C4-2B (cell line): ENCODE data around the gene GRK3.

Experiments
- ZFX ChIP-seq: fragments of 450-650 bp; IDR thresholded peaks from 2 replicates; pipeline ENCODE4 v1.6.1; 2017
- TF ChIP-seq, protein P1 (sequence below): fragments of 450-650 bp; conservative IDR thresholded peaks from 2 replicates; pipeline ENCODE4 v1.5.1; 2017; ENCODE audit warnings: mild to moderate bottlenecking

GRCh38 chr22:25558341-25558740 lies 6.1 kb upstream of the GRK3 start:
- TF ChIP-seq, protein P1, sequence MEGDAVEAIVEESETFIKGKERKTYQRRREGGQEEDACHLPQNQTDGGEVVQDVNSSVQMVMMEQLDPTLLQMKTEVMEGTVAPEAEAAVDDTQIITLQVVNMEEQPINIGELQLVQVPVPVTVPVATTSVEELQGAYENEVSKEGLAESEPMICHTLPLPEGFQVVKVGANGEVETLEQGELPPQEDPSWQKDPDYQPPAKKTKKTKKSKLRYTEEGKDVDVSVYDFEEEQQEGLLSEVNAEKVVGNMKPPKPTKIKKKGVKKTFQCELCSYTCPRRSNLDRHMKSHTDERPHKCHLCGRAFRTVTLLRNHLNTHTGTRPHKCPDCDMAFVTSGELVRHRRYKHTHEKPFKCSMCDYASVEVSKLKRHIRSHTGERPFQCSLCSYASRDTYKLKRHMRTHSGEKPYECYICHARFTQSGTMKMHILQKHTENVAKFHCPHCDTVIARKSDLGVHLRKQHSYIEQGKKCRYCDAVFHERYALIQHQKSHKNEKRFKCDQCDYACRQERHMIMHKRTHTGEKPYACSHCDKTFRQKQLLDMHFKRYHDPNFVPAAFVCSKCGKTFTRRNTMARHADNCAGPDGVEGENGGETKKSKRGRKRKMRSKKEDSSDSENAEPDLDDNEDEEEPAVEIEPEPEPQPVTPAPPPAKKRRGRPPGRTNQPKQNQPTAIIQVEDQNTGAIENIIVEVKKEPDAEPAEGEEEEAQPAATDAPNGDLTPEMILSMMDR = no peak
- no peak for TF ChIP-seq ZFX
